ENCODE measurements around the gene TNS1.

TNS1 gene

DNA sequence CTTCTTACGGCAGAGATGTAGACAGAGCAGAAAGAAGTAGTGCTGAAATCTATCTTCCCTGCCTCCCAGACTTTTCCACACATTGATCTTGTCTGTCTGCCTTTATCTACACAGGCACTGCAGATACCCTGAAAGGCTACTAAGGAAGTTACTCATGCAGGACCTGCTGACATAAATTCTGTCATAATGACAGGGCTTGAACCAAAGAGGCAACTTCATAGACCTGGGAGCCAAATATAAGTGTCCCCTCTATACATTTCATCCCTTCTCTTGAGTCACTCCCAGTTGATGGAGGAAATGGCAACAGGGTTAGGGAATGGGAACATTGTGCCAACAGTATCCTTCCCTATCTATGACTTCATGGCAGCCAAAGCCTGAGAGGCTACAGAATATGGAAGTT is 157.5 kb downstream of the TNS1 start:
- Histone ChIP-seq H3K27me3 (ENCODE audit: insufficient read depth, poor library complexity, severe bottlenecking) (no peaks in the 10 kb centered on the region), H3K4me3 (replicated peaks; ENCODE audit: insufficient read depth, low read length) (no peak overlapping the region), H3K27ac (replicated peaks) (no peak overlapping the region)
- no peak for DNase-seq (ENCODE audit: low read depth in 1 of 2, low spot score in 1 of 2)
- TF ChIP-seq GABPA (IDR thresholded peaks at IDR 0.05; ENCODE audit: low read depth) (no peak), POLR2AphosphoS5 (IDR thresholded peaks at IDR 0.05; ENCODE audit: low read depth) (no peak), SPI1 (IDR thresholded peaks at IDR 0.05; ENCODE audit: borderline replicate concordance, low read depth) (no peak)
- TF ChIP-seq, protein P1, sequence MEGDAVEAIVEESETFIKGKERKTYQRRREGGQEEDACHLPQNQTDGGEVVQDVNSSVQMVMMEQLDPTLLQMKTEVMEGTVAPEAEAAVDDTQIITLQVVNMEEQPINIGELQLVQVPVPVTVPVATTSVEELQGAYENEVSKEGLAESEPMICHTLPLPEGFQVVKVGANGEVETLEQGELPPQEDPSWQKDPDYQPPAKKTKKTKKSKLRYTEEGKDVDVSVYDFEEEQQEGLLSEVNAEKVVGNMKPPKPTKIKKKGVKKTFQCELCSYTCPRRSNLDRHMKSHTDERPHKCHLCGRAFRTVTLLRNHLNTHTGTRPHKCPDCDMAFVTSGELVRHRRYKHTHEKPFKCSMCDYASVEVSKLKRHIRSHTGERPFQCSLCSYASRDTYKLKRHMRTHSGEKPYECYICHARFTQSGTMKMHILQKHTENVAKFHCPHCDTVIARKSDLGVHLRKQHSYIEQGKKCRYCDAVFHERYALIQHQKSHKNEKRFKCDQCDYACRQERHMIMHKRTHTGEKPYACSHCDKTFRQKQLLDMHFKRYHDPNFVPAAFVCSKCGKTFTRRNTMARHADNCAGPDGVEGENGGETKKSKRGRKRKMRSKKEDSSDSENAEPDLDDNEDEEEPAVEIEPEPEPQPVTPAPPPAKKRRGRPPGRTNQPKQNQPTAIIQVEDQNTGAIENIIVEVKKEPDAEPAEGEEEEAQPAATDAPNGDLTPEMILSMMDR (IDR thresholded peaks at IDR 0.05; ENCODE audit: insufficient read depth, low read length), result no peak
- TF ChIP-seq, protein P2, sequence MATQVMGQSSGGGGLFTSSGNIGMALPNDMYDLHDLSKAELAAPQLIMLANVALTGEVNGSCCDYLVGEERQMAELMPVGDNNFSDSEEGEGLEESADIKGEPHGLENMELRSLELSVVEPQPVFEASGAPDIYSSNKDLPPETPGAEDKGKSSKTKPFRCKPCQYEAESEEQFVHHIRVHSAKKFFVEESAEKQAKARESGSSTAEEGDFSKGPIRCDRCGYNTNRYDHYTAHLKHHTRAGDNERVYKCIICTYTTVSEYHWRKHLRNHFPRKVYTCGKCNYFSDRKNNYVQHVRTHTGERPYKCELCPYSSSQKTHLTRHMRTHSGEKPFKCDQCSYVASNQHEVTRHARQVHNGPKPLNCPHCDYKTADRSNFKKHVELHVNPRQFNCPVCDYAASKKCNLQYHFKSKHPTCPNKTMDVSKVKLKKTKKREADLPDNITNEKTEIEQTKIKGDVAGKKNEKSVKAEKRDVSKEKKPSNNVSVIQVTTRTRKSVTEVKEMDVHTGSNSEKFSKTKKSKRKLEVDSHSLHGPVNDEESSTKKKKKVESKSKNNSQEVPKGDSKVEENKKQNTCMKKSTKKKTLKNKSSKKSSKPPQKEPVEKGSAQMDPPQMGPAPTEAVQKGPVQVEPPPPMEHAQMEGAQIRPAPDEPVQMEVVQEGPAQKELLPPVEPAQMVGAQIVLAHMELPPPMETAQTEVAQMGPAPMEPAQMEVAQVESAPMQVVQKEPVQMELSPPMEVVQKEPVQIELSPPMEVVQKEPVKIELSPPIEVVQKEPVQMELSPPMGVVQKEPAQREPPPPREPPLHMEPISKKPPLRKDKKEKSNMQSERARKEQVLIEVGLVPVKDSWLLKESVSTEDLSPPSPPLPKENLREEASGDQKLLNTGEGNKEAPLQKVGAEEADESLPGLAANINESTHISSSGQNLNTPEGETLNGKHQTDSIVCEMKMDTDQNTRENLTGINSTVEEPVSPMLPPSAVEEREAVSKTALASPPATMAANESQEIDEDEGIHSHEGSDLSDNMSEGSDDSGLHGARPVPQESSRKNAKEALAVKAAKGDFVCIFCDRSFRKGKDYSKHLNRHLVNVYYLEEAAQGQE (IDR thresholded peaks at IDR 0.05; ENCODE audit: insufficient replicate concordance, low read depth), result no peak

DNA sequence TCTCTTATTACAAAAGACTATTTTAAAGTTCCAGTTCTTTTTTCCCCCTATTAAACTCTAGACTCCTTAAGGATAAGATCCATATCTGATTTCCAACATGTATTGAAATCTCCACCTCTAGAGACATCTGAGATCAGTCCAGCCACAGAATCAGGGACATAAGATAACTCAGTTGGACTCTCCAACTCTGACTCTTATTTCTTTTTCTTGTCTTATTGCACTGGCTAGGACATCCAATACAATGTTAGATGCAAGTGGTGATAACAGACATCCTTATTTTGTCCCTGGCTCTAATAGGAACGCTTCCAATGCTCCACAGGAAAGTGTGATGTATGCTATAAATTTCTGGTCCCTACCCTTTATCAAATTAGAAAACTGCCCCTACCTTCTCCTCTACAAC is 158.1 kb downstream of the TNS1 start:
- Histone ChIP-seq H3K27ac (replicated peaks) (no peak overlapping the region), H3K4me3 (replicated peaks; ENCODE audit: insufficient read depth, low read length) (no peak overlapping the region), H3K27me3 (ENCODE audit: insufficient read depth, poor library complexity, severe bottlenecking) (no peaks in the 10 kb centered on the region)
- TF ChIP-seq GABPA (IDR thresholded peaks at IDR 0.05; ENCODE audit: low read depth) (no peak), POLR2AphosphoS5 (IDR thresholded peaks at IDR 0.05; ENCODE audit: low read depth) (no peak), SPI1 (IDR thresholded peaks at IDR 0.05; ENCODE audit: borderline replicate concordance, low read depth) (no peak)
- TF ChIP-seq, protein P1 (IDR thresholded peaks at IDR 0.05; ENCODE audit: insufficient read depth, low read length), result no peak
- TF ChIP-seq, protein P2 (IDR thresholded peaks at IDR 0.05; ENCODE audit: insufficient replicate concordance, low read depth), result no peak
- DNase-seq (ENCODE audit: low read depth in 1 of 2, low spot score in 1 of 2), result no peak

DNA sequence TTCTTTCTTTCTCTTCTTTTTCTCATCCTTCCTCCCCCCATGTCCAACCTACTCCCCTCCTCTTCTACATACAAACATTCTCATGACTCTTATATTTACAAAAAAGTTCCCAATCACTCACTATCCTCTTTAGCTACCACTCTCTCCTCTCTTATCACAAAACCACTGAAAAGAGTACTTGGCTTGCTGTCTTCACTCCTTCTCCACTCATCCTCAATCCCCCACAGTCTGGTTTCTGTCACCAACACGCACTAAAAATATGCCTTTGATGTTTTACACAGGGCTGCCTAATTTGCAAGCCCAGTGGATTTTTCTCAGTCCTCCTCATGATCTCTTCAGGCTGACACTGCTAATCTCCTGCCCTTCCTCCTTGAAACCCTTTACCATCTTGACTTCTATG is 159.5 kb downstream of the TNS1 start:
- TF ChIP-seq, protein P1 (IDR thresholded peaks at IDR 0.05; ENCODE audit: insufficient read depth, low read length), result no peak
- TF ChIP-seq POLR2AphosphoS5 (IDR thresholded peaks at IDR 0.05; ENCODE audit: low read depth) (no peak), SPI1 (IDR thresholded peaks at IDR 0.05; ENCODE audit: borderline replicate concordance, low read depth) (no peak), GABPA (IDR thresholded peaks at IDR 0.05; ENCODE audit: low read depth) (no peak)
- TF ChIP-seq, protein P2 (IDR thresholded peaks at IDR 0.05; ENCODE audit: insufficient replicate concordance, low read depth), result no peak
- H3K27ac ChIP-seq (replicated peaks), result no peak overlapping the region
- DNase-seq (ENCODE audit: low read depth in 1 of 2, low spot score in 1 of 2), result no peak
- no peak overlapping the region for H3K4me3 ChIP-seq (replicated peaks; ENCODE audit: insufficient read depth, low read length)
- H3K27me3 ChIP-seq (ENCODE audit: insufficient read depth, poor library complexity, severe bottlenecking), result no peaks in the 10 kb centered on the region
